Right atrium auricular region (tissue), 2 donors: Measurements from ENCODE around the gene YAE1. TPM values are rescaled to one million over a fixed set of nuclear protein-coding genes. Genes with fewer than 3 reads are reported as not detected.

Experiments
- DNase-seq: peaks from one replicate; pipeline ENCODE4 v3.0.0-alpha.2; 2019; ENCODE audit warnings: low spot score
- H3K27ac ChIP-seq, 2 donors: fragments of 200-600 bp; sonication (generic); 1 replicate in 1 of 2; 2 replicates in 1 of 2; pipeline ENCODE4 v1.5.1; 2016 to 2019
- H3K27me3 ChIP-seq, 2 donors: fragments of 200-600 bp; sonication (generic); one replicate each; pipeline versions ENCODE4 v1.5.1 to v1.6.0; 2017 to 2019
- H3K36me3 ChIP-seq: fragments of 200-600 bp; sonication (generic); one replicate; pipeline ENCODE4 v1.5.1; 2016
- H3K4me1 ChIP-seq, 2 donors: fragments of 200-600 bp; sonication (generic); one replicate each; pipeline versions ENCODE4 v1.5.1 to v1.6.0; 2017 to 2019
- H3K4me3 ChIP-seq, 2 donors: fragments of 200-600 bp; sonication (generic); 1 replicate in 1 of 2; 2 replicates in 1 of 2; pipeline ENCODE4 v1.5.1; 2017 to 2019; ENCODE audit warnings: mild to moderate bottlenecking in 1 of 2, moderate library complexity in 1 of 2
- H3K9me3 ChIP-seq, 2 donors: fragments of 200-600 bp; sonication (generic); one replicate each; pipeline ENCODE4 v1.5.1; 2019
- total RNA-seq, 2 donors: library from RNA; depleted of rRNA; stranded (reverse); fragments of >200 nt; gene quantifications; one replicate each; pipeline ENCODE4 v1.1.0, GENCODE V29; 2016
- TF ChIP-seq, protein P1 (sequence below), 2 donors: fragments of 200-600 bp; sonication (generic); IDR thresholded peaks; one replicate each; pipeline ENCODE4 v1.5.1; 2019; ENCODE audit warnings: antibody characterized with exemption in 2 of 2

YAE1 gene
- total RNA-seq, 2 donors from 2014 or later, result 16.3 to 18.6 TPM

DNA sequence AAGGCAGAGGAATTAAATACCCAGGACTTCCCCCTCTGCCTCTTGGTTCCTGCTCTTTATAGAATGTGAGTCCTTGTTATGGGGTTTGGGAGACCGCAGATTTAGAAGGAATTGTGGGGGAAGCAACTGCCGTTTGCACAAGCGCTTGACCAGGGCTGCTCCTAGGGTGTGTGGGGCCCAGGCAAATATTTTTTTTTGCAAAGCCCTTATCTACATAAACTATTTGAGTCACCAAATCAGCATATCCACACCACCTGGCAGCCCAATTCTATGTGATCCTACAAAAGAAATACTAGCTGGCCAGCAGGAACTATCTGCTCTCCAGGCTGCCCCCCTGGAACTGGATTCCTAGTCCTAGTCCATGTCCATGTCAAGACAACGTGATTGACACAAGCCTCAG is 33.4 kb upstream of the YAE1 start:
- Histone ChIP-seq H3K4me3 (no peak overlapping the region), H3K27me3 (no peaks in the 10 kb centered on the region), H3K27ac (no peak overlapping the region), H3K36me3 (no peaks in the 10 kb centered on the region), H3K9me3 (no peaks in the 10 kb centered on the region), H3K4me1 (no peaks in the 10 kb centered on the region)
- no peak for DNase-seq
- TF ChIP-seq, protein P1, sequence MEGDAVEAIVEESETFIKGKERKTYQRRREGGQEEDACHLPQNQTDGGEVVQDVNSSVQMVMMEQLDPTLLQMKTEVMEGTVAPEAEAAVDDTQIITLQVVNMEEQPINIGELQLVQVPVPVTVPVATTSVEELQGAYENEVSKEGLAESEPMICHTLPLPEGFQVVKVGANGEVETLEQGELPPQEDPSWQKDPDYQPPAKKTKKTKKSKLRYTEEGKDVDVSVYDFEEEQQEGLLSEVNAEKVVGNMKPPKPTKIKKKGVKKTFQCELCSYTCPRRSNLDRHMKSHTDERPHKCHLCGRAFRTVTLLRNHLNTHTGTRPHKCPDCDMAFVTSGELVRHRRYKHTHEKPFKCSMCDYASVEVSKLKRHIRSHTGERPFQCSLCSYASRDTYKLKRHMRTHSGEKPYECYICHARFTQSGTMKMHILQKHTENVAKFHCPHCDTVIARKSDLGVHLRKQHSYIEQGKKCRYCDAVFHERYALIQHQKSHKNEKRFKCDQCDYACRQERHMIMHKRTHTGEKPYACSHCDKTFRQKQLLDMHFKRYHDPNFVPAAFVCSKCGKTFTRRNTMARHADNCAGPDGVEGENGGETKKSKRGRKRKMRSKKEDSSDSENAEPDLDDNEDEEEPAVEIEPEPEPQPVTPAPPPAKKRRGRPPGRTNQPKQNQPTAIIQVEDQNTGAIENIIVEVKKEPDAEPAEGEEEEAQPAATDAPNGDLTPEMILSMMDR (IDR thresholded peaks at IDR 0.05), result no peak

DNA sequence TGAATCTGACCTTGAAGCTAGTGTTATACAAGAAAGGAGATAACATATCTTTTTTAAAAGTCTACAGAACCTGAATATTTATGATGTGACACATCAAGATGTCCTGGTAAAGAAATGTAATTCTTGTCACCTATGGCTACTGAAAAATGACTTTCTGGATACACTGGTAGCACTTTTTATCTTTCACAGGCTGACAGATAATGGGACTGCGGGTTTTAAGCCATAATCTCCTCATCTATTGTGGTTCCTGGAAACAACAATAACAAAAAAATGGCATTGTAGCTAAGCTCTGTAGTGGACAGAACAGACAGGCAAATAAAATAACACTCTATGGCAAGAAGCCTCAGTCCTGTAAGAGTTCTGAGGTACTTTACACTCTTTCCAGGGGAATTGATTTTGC is 31.6 kb upstream of the YAE1 start:
- TF ChIP-seq, protein P1 (IDR thresholded peaks at IDR 0.05), result no peak
- no peak overlapping the region for H3K4me3 ChIP-seq
- no peaks in the 10 kb centered on the region for H3K9me3 ChIP-seq
- H3K27me3 ChIP-seq, result no peaks in the 10 kb centered on the region
- no peak for DNase-seq
- H3K36me3 ChIP-seq, result no peaks in the 10 kb centered on the region
- no peaks in the 10 kb centered on the region for H3K4me1 ChIP-seq
- no peak overlapping the region for H3K27ac ChIP-seq

DNA sequence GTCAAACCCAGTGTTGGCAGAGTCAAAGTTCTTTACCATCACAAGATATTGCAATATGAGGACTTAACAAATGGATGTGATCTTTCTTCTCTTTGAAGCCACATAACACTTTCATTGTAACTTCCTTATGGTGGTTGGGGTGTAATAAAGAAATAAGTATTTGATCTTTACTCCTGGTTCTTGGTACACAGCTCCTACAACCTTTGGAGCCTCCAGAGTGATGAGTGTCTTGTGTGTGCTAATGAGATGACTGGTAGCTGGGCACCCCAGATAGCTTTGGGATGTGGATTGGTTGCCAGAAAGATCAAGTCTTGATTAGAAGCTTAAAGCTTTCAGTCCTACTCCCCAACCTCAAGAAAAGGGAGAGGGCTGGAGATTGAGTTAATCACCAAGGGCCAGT is 31.1 kb upstream of the YAE1 start:
- Histone ChIP-seq H3K36me3 (no peaks in the 10 kb centered on the region), H3K27ac (no peak overlapping the region), H3K27me3 (no peaks in the 10 kb centered on the region), H3K9me3 (no peaks in the 10 kb centered on the region), H3K4me3 (no peak overlapping the region), H3K4me1 (no peaks in the 10 kb centered on the region)
- DNase-seq, result no peak
- TF ChIP-seq, protein P1 (IDR thresholded peaks at IDR 0.05), result no peak

DNA sequence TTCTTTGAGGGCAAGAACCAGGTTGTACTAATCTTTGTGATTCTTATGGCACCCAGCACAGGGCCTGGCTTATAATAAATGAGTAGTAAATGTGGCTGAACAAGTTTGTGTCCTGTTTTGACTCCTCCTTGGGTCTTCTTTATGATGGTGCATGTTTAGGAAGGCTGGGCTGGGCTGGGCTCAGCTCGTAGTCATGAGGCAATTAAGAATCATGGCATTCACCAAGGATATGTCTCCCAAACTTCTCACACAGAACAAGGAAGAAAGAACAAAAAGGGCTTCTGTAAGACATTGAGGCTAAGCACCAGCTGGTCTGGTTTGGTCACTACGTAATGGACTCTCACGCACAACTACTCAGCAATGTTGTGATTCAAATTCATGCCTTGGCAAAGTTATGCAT is 30.5 kb upstream of the YAE1 start:
- Histone ChIP-seq H3K27ac (no peak overlapping the region), H3K4me1 (no peaks in the 10 kb centered on the region), H3K9me3 (no peaks in the 10 kb centered on the region), H3K4me3 (no peak overlapping the region), H3K36me3 (no peaks in the 10 kb centered on the region), H3K27me3 (no peaks in the 10 kb centered on the region)
- no peak for DNase-seq
- TF ChIP-seq, protein P1 (IDR thresholded peaks at IDR 0.05), result no peak

DNA sequence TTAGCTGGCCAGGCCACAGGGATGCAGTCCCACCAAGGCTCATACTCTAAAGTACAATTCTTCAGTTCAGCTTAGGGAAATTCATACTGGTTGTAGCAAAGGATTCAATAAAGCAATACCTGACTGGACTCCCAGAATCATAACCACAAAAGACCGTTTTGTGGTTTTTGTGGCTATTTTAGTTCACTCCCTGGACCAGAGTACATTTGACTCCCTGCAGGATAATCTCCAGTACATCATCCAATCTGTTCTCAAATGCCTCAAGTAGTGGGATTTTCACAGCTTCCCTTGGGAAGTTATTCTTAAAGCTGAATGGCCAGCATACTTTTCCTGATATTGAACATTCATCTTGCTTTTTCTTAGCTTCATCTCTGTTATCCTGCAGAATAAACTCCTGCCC is 29.3 kb upstream of the YAE1 start:
- no peaks in the 10 kb centered on the region for H3K4me1 ChIP-seq
- no peak overlapping the region for H3K27ac ChIP-seq
- H3K27me3 ChIP-seq, result no peaks in the 10 kb centered on the region
- TF ChIP-seq, protein P1 (IDR thresholded peaks at IDR 0.05), result no peak
- H3K9me3 ChIP-seq, result no peaks in the 10 kb centered on the region
- H3K36me3 ChIP-seq, result no peaks in the 10 kb centered on the region
- no peak for DNase-seq
- no peak overlapping the region for H3K4me3 ChIP-seq

DNA sequence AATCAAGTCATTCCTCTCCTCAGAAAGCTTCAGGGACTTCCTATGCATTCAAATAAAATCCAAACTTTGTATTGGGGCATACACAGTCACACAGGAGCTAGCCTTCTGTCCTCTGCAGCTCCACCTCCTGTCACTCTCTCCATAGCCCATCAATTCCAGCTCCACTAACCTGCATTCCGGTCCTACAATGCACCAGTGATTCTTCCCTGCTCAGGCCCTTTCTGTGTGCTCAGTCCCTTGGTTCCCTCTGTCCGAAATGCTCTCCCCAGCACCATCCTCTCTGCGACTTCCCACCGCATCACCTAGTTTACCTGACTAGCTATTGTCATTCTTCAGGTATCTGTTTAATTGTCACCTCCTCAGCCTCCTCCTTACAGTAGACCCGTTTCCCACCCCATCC is 26.4 kb upstream of the YAE1 start:
- no peaks in the 10 kb centered on the region for H3K27me3 ChIP-seq
- H3K9me3 ChIP-seq, result no peaks in the 10 kb centered on the region
- H3K4me1 ChIP-seq, result no peaks in the 10 kb centered on the region
- TF ChIP-seq, protein P1 (IDR thresholded peaks at IDR 0.05), result no peak
- no peak overlapping the region for H3K4me3 ChIP-seq
- H3K27ac ChIP-seq, result no peak overlapping the region
- H3K36me3 ChIP-seq, result no peaks in the 10 kb centered on the region
- no peak for DNase-seq
